ENCODE data around the gene DCUN1D5. TPM values are rescaled to one million over a fixed set of nuclear protein-coding genes. Genes with fewer than 3 reads are reported as not detected.

The DCUN1D5 gene
- total RNA-seq, 4 donors from 2014 or later: 37.0 to 48.9 (median 42.6) TPM

GRCh38 chr11:103079833-103080232 is 12.1 kb downstream of the DCUN1D5 start:
- no peak for TF ChIP-seq POLR2AphosphoS5 (IDR thresholded peaks at IDR 0.05)
- TF ChIP-seq POLR2A (IDR thresholded peaks at IDR 0.05; ENCODE audit: low read depth): no peak
- TF ChIP-seq EP300 (IDR thresholded peaks at IDR 0.05): no peak
- TF ChIP-seq CTCF (IDR thresholded peaks at IDR 0.05): no peak
- no peak overlapping the region for H3K4me3 ChIP-seq
- DNase-seq (ENCODE audit: extremely low spot score): no peak
- H3K36me3 ChIP-seq: peaks cover 9 to 70% (median 44%) of the 10 kb centered on the region in 4 donors
- WGBS: 68% methylated on average over 1 of the region's 1 CpG
- no peaks in the 10 kb centered on the region for H3K4me1 ChIP-seq
- intact Hi-C loops (cut with DNase I): no loop called here
- H3K27ac ChIP-seq (replicated peaks in 1 of 4): no peak overlapping the region
- no peaks in the 10 kb centered on the region for H3K27me3 ChIP-seq
- no peaks in the 10 kb centered on the region for H3K9me3 ChIP-seq

GRCh38 chr11:103078710-103079109 is 13.2 kb downstream of the DCUN1D5 start:
- Histone ChIP-seq H3K27me3 (no peaks in the 10 kb centered on the region), H3K27ac (replicated peaks in 1 of 4) (no peak overlapping the region), H3K4me1 (no peaks in the 10 kb centered on the region), H3K9me3 (no peaks in the 10 kb centered on the region), H3K4me3 (no peak overlapping the region), H3K36me3 (peaks cover 9 to 64% (median 44%) of the 10 kb centered on the region in 4 donors)
- intact Hi-C loops (cut with DNase I): no loop called here
- no peak for DNase-seq (ENCODE audit: extremely low spot score)
- 88% methylated on average over 5 of the region's 5 CpGs for WGBS
- no peak for TF ChIP-seq EP300 (IDR thresholded peaks at IDR 0.05)
- TF ChIP-seq POLR2AphosphoS5 (IDR thresholded peaks at IDR 0.05): no peak
- no peak for TF ChIP-seq CTCF (IDR thresholded peaks at IDR 0.05)
- no peak for TF ChIP-seq POLR2A (IDR thresholded peaks at IDR 0.05; ENCODE audit: low read depth)

GRCh38 chr11:103077554-103077953 is 14.4 kb downstream of the DCUN1D5 start:
- no peak for DNase-seq (ENCODE audit: extremely low spot score)
- Histone ChIP-seq H3K36me3 (peaks cover 9 to 60% (median 43%) of the 10 kb centered on the region in 4 donors), H3K4me3 (no peak overlapping the region), H3K4me1 (no peaks in the 10 kb centered on the region), H3K27me3 (no peaks in the 10 kb centered on the region), H3K9me3 (no peaks in the 10 kb centered on the region), H3K27ac (replicated peaks in 1 of 4) (no peak overlapping the region)
- no peak for TF ChIP-seq POLR2AphosphoS5 (IDR thresholded peaks at IDR 0.05)
- no peak for TF ChIP-seq EP300 (IDR thresholded peaks at IDR 0.05)
- intact Hi-C loops (cut with DNase I): no loop called here
- WGBS: 86% methylated on average over 3 of the region's 3 CpGs

GRCh38 chr11:103076361-103076760 is 15.6 kb downstream of the DCUN1D5 start:
- no peak for DNase-seq (ENCODE audit: extremely low spot score)
- intact Hi-C loops (cut with DNase I): no loop called here
- Histone ChIP-seq H3K9me3 (no peaks in the 10 kb centered on the region), H3K27ac (replicated peaks in 1 of 4) (no peak overlapping the region), H3K36me3 (peaks cover 6 to 53% (median 40%) of the 10 kb centered on the region in 4 donors), H3K27me3 (no peaks in the 10 kb centered on the region), H3K4me3 (no peak overlapping the region), H3K4me1 (no peaks in the 10 kb centered on the region)
- WGBS: 83% methylated on average over 3 of the region's 3 CpGs
- TF ChIP-seq EP300 (IDR thresholded peaks at IDR 0.05) (no peak), POLR2A (IDR thresholded peaks at IDR 0.05; ENCODE audit: low read depth) (no peak), CTCF (IDR thresholded peaks at IDR 0.05) (no peak), POLR2AphosphoS5 (IDR thresholded peaks at IDR 0.05) (no peak)

GRCh38 chr11:103071008-103071407 is 21.0 kb downstream of the DCUN1D5 start:
- H3K4me1 ChIP-seq: no peaks in the 10 kb centered on the region
- no peak overlapping the region for H3K27ac ChIP-seq (replicated peaks in 1 of 4)
- no peak overlapping the region for H3K4me3 ChIP-seq
- no peak for DNase-seq (ENCODE audit: extremely low spot score)
- H3K27me3 ChIP-seq: no peaks in the 10 kb centered on the region
- TF ChIP-seq EP300 (IDR thresholded peaks at IDR 0.05): no peak
- no peak for TF ChIP-seq POLR2A (IDR thresholded peaks at IDR 0.05; ENCODE audit: low read depth)
- no peak for TF ChIP-seq POLR2AphosphoS5 (IDR thresholded peaks at IDR 0.05)
- TF ChIP-seq CTCF (IDR thresholded peaks at IDR 0.05): no peak
- intact Hi-C loops (cut with DNase I): no loop called here
- H3K36me3 ChIP-seq: peaks cover 0 to 20% (median 2%) of the 10 kb centered on the region in 4 donors
- no peaks in the 10 kb centered on the region for H3K9me3 ChIP-seq

Data from esophagus muscularis mucosa (tissue), 4 donors.